Body of pancreas (tissue), 4 donors: ENCODE measurements around the gene GM2A. TPM values are rescaled to one million over a fixed set of nuclear protein-coding genes. Genes with fewer than 3 reads are reported as not detected.

ENCODE experiments used
- ATAC-seq: fragments of 150-250 bp; one replicate; pipeline ENCODE4 v1.9.1; 2016
- DNase-seq, 4 donors: peaks; one replicate each; pipeline ENCODE4 v3.0.0-alpha.2; 2019
- H3K27ac ChIP-seq, 4 donors: fragments of 200-600 bp; sonication (generic); 1 replicate in 3 of 4; 2 replicates in 1 of 4; pipeline versions ENCODE4 v1.5.1 to v1.6.1; 2016 to 2019; ENCODE audit warnings: mild to moderate bottlenecking in 1 of 4, mixed read lengths in 1 of 4, moderate library complexity in 1 of 4
- H3K27me3 ChIP-seq, 2 donors: fragments of 200-600 bp; sonication (generic); one replicate each; pipeline ENCODE4 v1.6.0; 2016; ENCODE audit warnings: mild to moderate bottlenecking in 1 of 2
- H3K36me3 ChIP-seq, 2 donors: fragments of 200-600 bp; sonication (generic); replicated peaks in 1 of 2; 2 replicates each; pipeline ENCODE4 v1.5.1; 2016; ENCODE audit warnings: low read depth in 2 of 2; ENCODE audit not compliant: insufficient read depth in 1 of 2
- H3K4me1 ChIP-seq: fragments of 200-600 bp; sonication (generic); one replicate; pipeline ENCODE4 v1.6.0; 2016
- H3K4me3 ChIP-seq, 2 donors: fragments of 200-600 bp; sonication (generic); 1 replicate in 1 of 2; 2 replicates in 1 of 2; pipeline ENCODE4 v1.5.1; 2016 to 2019
- H3K9me3 ChIP-seq, 3 donors: fragments of 200-600 bp; sonication (generic); 1 replicate in 2 of 3; 2 replicates in 1 of 3; pipeline ENCODE4 v1.5.1; 2016
- CTCF ChIP-seq, 7 experiments: fragments of 450-650 bp in 4 of 7; fragments of 200-600 bp in 3 of 7; sonication (generic) in 3 of 7; IDR thresholded peaks; one replicate each; pipeline ENCODE4 v1.5.1; 2016 to 2019; ENCODE audit warnings: antibody characterized with exemption in 7 of 7
- POLR2A ChIP-seq, 3 donors: fragments of 450-650 bp; IDR thresholded peaks; one replicate each; pipeline ENCODE4 v1.6.1; 2016; ENCODE audit warnings: antibody characterized with exemption in 3 of 3, mild to moderate bottlenecking in 2 of 3
- WGBS, 2 donors: methylation state at CpG; one replicate each; pipeline ENCODE4 v1.1.5; 2017; 5-methylcytosine and 5-hydroxymethylcytosine counted together
- intact Hi-C: fragments of 100-400 bp; cut with DNase I; formaldehyde crosslinking; loops from one replicate; pipeline ENCODE4 v1.15.1; 2023
- total RNA-seq, 2 donors: library from RNA; depleted of rRNA; stranded (reverse); fragments of >200 nt; gene quantifications; one replicate each; pipeline ENCODE4 v1.1.0, GENCODE V29; 2016

Gene GM2A
- total RNA-seq, 2 donors from 2014 or later: 8.9 to 17.9 TPM

GRCh38 chr5:151249281-151249680, 3.7 kb upstream of the GM2A start:
- Histone ChIP-seq H3K9me3 (no peaks in the 10 kb centered on the region), H3K27me3 (no peaks in the 10 kb centered on the region), H3K36me3 (no peaks in the 10 kb centered on the region), H3K4me3 (no peak overlapping the region), H3K27ac (peak overlapping the region in 3 of 4 donors; percentile 8 to 56 (median 44)), H3K4me1 (peaks cover 38% of the 10 kb centered on the region)
- ATAC-seq: no peak
- TF ChIP-seq CTCF (IDR thresholded peaks at IDR 0.05) (no peak), POLR2A (IDR thresholded peaks at IDR 0.05) (no peak)
- DNase-seq: no peak
- WGBS, 2 donors: 82 to 84% methylated on average over 5 of the region's 5 CpGs
- intact Hi-C loops: no loop called here

GRCh38 chr5:151250346-151251000, 2.5 kb upstream of the GM2A start:
- TF ChIP-seq CTCF (IDR thresholded peaks at IDR 0.05) (no peak), POLR2A (IDR thresholded peaks at IDR 0.05) (no peak)
- Histone ChIP-seq H3K27ac (peak overlapping the region in 3 of 4 donors; percentile 25 to 44 (median 33)), H3K9me3 (no peaks in the 10 kb centered on the region), H3K36me3 (no peaks in the 10 kb centered on the region), H3K4me1 (peaks cover 45% of the 10 kb centered on the region), H3K27me3 (no peaks in the 10 kb centered on the region), H3K4me3 (no peak overlapping the region)
- peak in 1 of 4 donors; percentile 13 for DNase-seq
- intact Hi-C loops: no loop called here
- WGBS, 2 donors: 69 to 78% methylated on average over 10 of the region's 10 CpGs
- no peak for ATAC-seq

- Histone ChIP-seq H3K4me3 (no peak overlapping the region), H3K27me3 (no peaks in the 10 kb centered on the region), H3K4me1 (peaks cover 45% of the 10 kb centered on the region), H3K27ac (peak overlapping the region in 3 of 4 donors; percentile 25 to 44 (median 33)), H3K9me3 (no peaks in the 10 kb centered on the region), H3K36me3 (no peaks in the 10 kb centered on the region)
- intact Hi-C loops: no loop called here
- 50 to 69% methylated on average over 5 of the region's 5 CpGs for WGBS, 2 donors
- TF ChIP-seq POLR2A (IDR thresholded peaks at IDR 0.05) (no peak), CTCF (IDR thresholded peaks at IDR 0.05) (no peak)
- peak in 2 of 4 donors; percentile 40 to 54 for DNase-seq
- no peak for ATAC-seq
Observed at GRCh38 chr5:151251001-151251551, 1.9 kb upstream of the GM2A start.

GRCh38 chr5:151251621-151252020, 1.4 kb upstream of the GM2A start:
- intact Hi-C loops: no loop called here
- 88 to 91% methylated on average over 4 of the region's 4 CpGs for WGBS, 2 donors
- H3K27ac ChIP-seq: peak overlapping the region in 1 of 4 donors; percentile 82
- DNase-seq (no peak), ATAC-seq (no peak)
- H3K27me3 ChIP-seq: no peaks in the 10 kb centered on the region
- H3K4me3 ChIP-seq: no peak overlapping the region
- H3K9me3 ChIP-seq: no peaks in the 10 kb centered on the region
- no peaks in the 10 kb centered on the region for H3K36me3 ChIP-seq
- peaks cover 45% of the 10 kb centered on the region for H3K4me1 ChIP-seq
- TF ChIP-seq CTCF (IDR thresholded peaks at IDR 0.05) (no peak), POLR2A (IDR thresholded peaks at IDR 0.05) (no peak)

- no peaks in the 10 kb centered on the region for H3K9me3 ChIP-seq
- H3K4me3 ChIP-seq: peak overlapping the region; percentile 51 to 53
- peaks cover 40% of the 10 kb centered on the region for H3K4me1 ChIP-seq
- ATAC-seq: no peak
- no peak for TF ChIP-seq CTCF (IDR thresholded peaks at IDR 0.05)
- no peak for TF ChIP-seq POLR2A (IDR thresholded peaks at IDR 0.05)
- no peaks in the 10 kb centered on the region for H3K36me3 ChIP-seq
- no peak for DNase-seq
- H3K27me3 ChIP-seq: no peaks in the 10 kb centered on the region
- 6 to 7% methylated on average over 5 of the region's 5 CpGs for WGBS, 2 donors
- intact Hi-C loops: no loop called here
- peak overlapping the region; percentile 52 to 84 (median 78) for H3K27ac ChIP-seq
Observed at GRCh38 chr5:151253605-151253950, 593 bp downstream of the GM2A start.
